GM23338 (cell line): ENCODE data around the gene GRID1. TPM values are rescaled to one million over a fixed set of nuclear protein-coding genes. Genes with fewer than 3 reads are reported as not detected.

ENCODE experiments used
- ATAC-seq: fragments of 200-7000 bp; cut with Tn5 transposase; 3 replicates; pipeline ENCODE4 v1.9.1; 2020
- DNase-seq: peaks from one replicate; pipeline ENCODE4 v3.0.0-alpha.2; 2015; ENCODE audit warnings: low spot score
- H2AFZ ChIP-seq: fragments of 200-600 bp; sonication (generic); 2 replicates; pipeline ENCODE4 v1.8.0; 2016; ENCODE audit warnings: antibody characterized with exemption, mild to moderate bottlenecking, moderate library complexity
- H3F3A ChIP-seq: fragments of 200-600 bp; sonication (generic); replicated peaks from 2 replicates; pipeline ENCODE4 v1.8.0; 2017; ENCODE audit warnings: antibody characterized with exemption, mixed run types, low read depth
- H3K27ac ChIP-seq: fragments of 200-600 bp; sonication (generic); 2 replicates; pipeline ENCODE4 v1.6.1; 2016; ENCODE audit warnings: low read depth
- H3K27me3 ChIP-seq: fragments of 200-600 bp; sonication (generic); 2 replicates; pipeline ENCODE4 v1.8.0; 2016; ENCODE audit warnings: mild to moderate bottlenecking, mixed run types, moderate library complexity; ENCODE audit not compliant: insufficient read depth
- H3K36me3 ChIP-seq: fragments of 200-600 bp; sonication (generic); 2 replicates; pipeline ENCODE4 v1.8.0; 2016; ENCODE audit warnings: mild to moderate bottlenecking; ENCODE audit not compliant: insufficient read depth
- H3K4me1 ChIP-seq: fragments of 200-600 bp; sonication (generic); 2 replicates; pipeline ENCODE4 v1.8.0; 2016; ENCODE audit warnings: mild to moderate bottlenecking, moderate library complexity; ENCODE audit not compliant: insufficient read depth
- H3K4me2 ChIP-seq: fragments of 200-600 bp; sonication (generic); 2 replicates; pipeline ENCODE4 v1.7.1; 2017; ENCODE audit warnings: mixed run types
- H3K4me3 ChIP-seq: fragments of 200-600 bp; sonication (generic); 2 replicates; pipeline ENCODE4 v1.6.1; 2016; ENCODE audit warnings: mixed run types
- H3K79me2 ChIP-seq: fragments of 200-600 bp; sonication (generic); replicated peaks from 2 replicates; pipeline ENCODE4 v1.8.0; 2017; ENCODE audit warnings: mild to moderate bottlenecking; ENCODE audit not compliant: insufficient read depth
- H3K9me2 ChIP-seq: fragments of 200-600 bp; sonication (generic); 2 replicates; pipeline ENCODE4 v1.8.0; 2017; ENCODE audit not compliant: insufficient read depth
- H4K20me1 ChIP-seq: fragments of 200-600 bp; sonication (generic); replicated peaks from 2 replicates; pipeline ENCODE4 v1.8.0; 2017; ENCODE audit warnings: mild to moderate bottlenecking; ENCODE audit not compliant: insufficient read depth
- H3K27ac Mint-ChIP-seq: 2 replicates; pipeline ENCODE4 v1.8.0; 2020; ENCODE audit warnings: inconsistent platforms, mild to moderate bottlenecking, moderate library complexity, mixed read lengths
- H3K27me3 Mint-ChIP-seq: 3 replicates; pipeline ENCODE4 v1.8.0; 2022; ENCODE audit warnings: low read depth, mild to moderate bottlenecking, moderate library complexity, mixed read lengths, inconsistent platforms; ENCODE audit not compliant: insufficient read depth, poor library complexity
- H3K36me3 Mint-ChIP-seq: 3 replicates; pipeline ENCODE4 v1.8.0; 2021; ENCODE audit warnings: low read depth, mild to moderate bottlenecking, inconsistent platforms, moderate library complexity, mixed read lengths
- H3K4me1 Mint-ChIP-seq: 3 replicates; pipeline ENCODE4 v1.8.0; 2020; ENCODE audit warnings: mild to moderate bottlenecking, inconsistent platforms, mixed read lengths
- H3K4me3 Mint-ChIP-seq: 3 replicates; pipeline ENCODE4 v1.8.0; 2021; ENCODE audit warnings: moderate library complexity, mild to moderate bottlenecking, inconsistent platforms, mixed read lengths
- H3K9me3 Mint-ChIP-seq: 3 replicates; pipeline ENCODE4 v1.8.0; 2020; ENCODE audit warnings: moderate library complexity, mild to moderate bottlenecking, inconsistent platforms, mixed read lengths
- CREB1 ChIP-seq: fragments of 250-450 bp; sonication (Bioruptor Pico); IDR thresholded peaks from 2 replicates; pipeline ENCODE4 v1.5.0; 2020; ENCODE audit warnings: low read depth, mild to moderate bottlenecking, moderate library complexity
- ETS1 ChIP-seq: IDR thresholded peaks from 2 replicates; pipeline ENCODE4 v1.6.1; 2016; ENCODE audit warnings: antibody characterized with exemption
- EZH2 ChIP-seq: fragments of 200-600 bp; sonication (generic); IDR thresholded peaks from one replicate; pipeline ENCODE4 v1.8.0; 2017; ENCODE audit warnings: antibody characterized with exemption, mild to moderate bottlenecking, low read depth; ENCODE audit not compliant: unreplicated experiment
- EZH2phosphoT487 ChIP-seq: fragments of 200-600 bp; sonication (generic); IDR thresholded peaks from one replicate; pipeline ENCODE4 v1.8.1; 2018; ENCODE audit warnings: antibody characterized with exemption; ENCODE audit not compliant: unreplicated experiment
- JUNB ChIP-seq: IDR thresholded peaks from one replicate; pipeline ENCODE4 v1.6.1; 2016; ENCODE audit warnings: antibody characterized with exemption; ENCODE audit not compliant: unreplicated experiment
- NANOG ChIP-seq: IDR thresholded peaks from 2 replicates; pipeline ENCODE4 v1.6.1; 2016; ENCODE audit warnings: antibody characterized with exemption, borderline replicate concordance
- POLR2AphosphoS5 ChIP-seq: IDR thresholded peaks from 2 replicates; pipeline ENCODE4 v1.6.1; 2016; ENCODE audit warnings: antibody characterized with exemption, low read depth
- STAT1 ChIP-seq: IDR thresholded peaks from one replicate; pipeline ENCODE4 v1.6.1; 2016; ENCODE audit warnings: antibody characterized with exemption; ENCODE audit not compliant: unreplicated experiment
- ZNF114 ChIP-seq: fragments of 250-450 bp; sonication (Bioruptor Pico); IDR thresholded peaks from 2 replicates; pipeline ENCODE4 v1.5.0; 2020; ENCODE audit warnings: mild to moderate bottlenecking, moderate library complexity
- ZNF331 ChIP-seq: fragments of 250-450 bp; sonication (Bioruptor Pico); IDR thresholded peaks from 2 replicates; pipeline ENCODE4 v1.5.0; 2020; ENCODE audit warnings: low read depth, mild to moderate bottlenecking, moderate library complexity
- ZNF462 ChIP-seq: fragments of 250-450 bp; sonication (Bioruptor Pico); IDR thresholded peaks from 2 replicates; pipeline ENCODE4 v1.5.0; 2020; ENCODE audit warnings: mild to moderate bottlenecking, moderate library complexity
- polyA plus RNA-seq: library from polyadenylated mRNA; unstranded; fragments of >200 nt; fragmentation: Nextera tagmentation; extraction: Ambion mirVana; gene quantifications from 2 replicates; pipeline ENCODE4 v1.2.1, GENCODE V29; 2016
- total RNA-seq: library from RNA; depleted of rRNA; stranded (reverse); fragments of >200 nt; shearing (Covaris generic); gene quantifications from 2 replicates; pipeline ENCODE4 v1.2.3, GENCODE V29; 2014

Gene GRID1
- total and polyA plus RNA-seq, 2 experiments from 2014 or later = 0.14 to 0.15 TPM

DNA sequence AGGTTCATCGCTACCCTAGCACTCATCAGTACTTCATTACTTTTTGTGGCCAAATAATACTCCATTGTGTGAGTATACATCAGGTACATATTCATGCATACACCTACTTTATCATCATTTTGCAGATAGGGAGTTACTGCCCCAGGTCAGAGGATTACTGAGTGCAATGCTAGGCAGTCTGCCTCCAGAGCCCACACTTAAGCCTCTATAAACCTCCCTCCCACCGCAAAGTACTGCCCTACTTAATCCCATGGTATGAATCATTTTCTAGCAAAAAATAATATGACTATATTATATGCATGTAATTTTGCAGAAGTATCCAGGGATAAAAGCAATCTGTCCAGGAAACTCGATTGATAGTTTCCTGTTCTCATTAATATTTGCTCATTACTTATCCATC is 194.3 kb downstream of the GRID1 start (continued):
- TF ChIP-seq ETS1 (no peak), ZNF331 (CRISPR knock-in tag) (no peak), EZH2 (no peak), STAT1 (no peak)

- no peaks in the 10 kb centered on the region for H3K27me3 Mint-ChIP-seq
- H3K4me1 ChIP-seq = no peaks in the 10 kb centered on the region
These were observed 196.1 kb downstream of the GRID1 start for GRCh38 chr10:86170255-86171108.

GRCh38 chr10:86169506-86170254 is 196.9 kb downstream of the GRID1 start:
- Mint-ChIP-seq H3K36me3 (no peaks in the 10 kb centered on the region), H3K27me3 (no peaks in the 10 kb centered on the region), H3K9me3 (no peaks in the 10 kb centered on the region), H3K4me1 (no peaks in the 10 kb centered on the region), H3K27ac (no peak overlapping the region), H3K4me3 (no peak overlapping the region)
- no peaks in the 10 kb centered on the region for H3K4me1 ChIP-seq
- no peaks in the 10 kb centered on the region for H3K36me3 ChIP-seq
- no peaks in the 10 kb centered on the region for H3K79me2 ChIP-seq
- ATAC-seq (no peak), DNase-seq (no peak)
- no peak overlapping the region for H3K4me3 ChIP-seq
- no peaks in the 10 kb centered on the region for H3K27me3 ChIP-seq
- H3K9me2 ChIP-seq = no peaks in the 10 kb centered on the region
- H4K20me1 ChIP-seq = no peaks in the 10 kb centered on the region
- no peaks in the 10 kb centered on the region for H3F3A ChIP-seq
- H3K27ac ChIP-seq = no peak overlapping the region
- H2AFZ ChIP-seq = no peak overlapping the region
- no peak overlapping the region for H3K4me2 ChIP-seq
- TF ChIP-seq ZNF114 (CRISPR knock-in tag) (no peak), STAT1 (no peak), CREB1 (CRISPR knock-in tag) (no peak), ZNF462 (CRISPR knock-in tag) (no peak), NANOG (no peak), EZH2 (no peak), POLR2AphosphoS5 (no peak), EZH2phosphoT487 (no peak)

More at GRCh38 chr10:86170255-86171108, 196.1 kb downstream of the GRID1 start:
- H4K20me1 ChIP-seq = no peaks in the 10 kb centered on the region
- no peak for TF ChIP-seq JUNB
- no peak for TF ChIP-seq ZNF114 (CRISPR knock-in tag)
- no peak for TF ChIP-seq EZH2
- TF ChIP-seq EZH2phosphoT487 = no peak
- TF ChIP-seq CREB1 (CRISPR knock-in tag) = no peak
- H2AFZ ChIP-seq = no peak overlapping the region
- no peaks in the 10 kb centered on the region for H3K4me1 Mint-ChIP-seq
- no peak overlapping the region for H3K27ac Mint-ChIP-seq
- no peak overlapping the region for H3K27ac ChIP-seq
- ATAC-seq (no peak), DNase-seq (no peak)
- no peaks in the 10 kb centered on the region for H3K36me3 Mint-ChIP-seq
- no peaks in the 10 kb centered on the region for H3K9me3 Mint-ChIP-seq
- H3F3A ChIP-seq = no peaks in the 10 kb centered on the region
- H3K27me3 ChIP-seq = no peaks in the 10 kb centered on the region
- H3K4me3 ChIP-seq = no peak overlapping the region
- no peaks in the 10 kb centered on the region for H3K9me2 ChIP-seq
- H3K79me2 ChIP-seq = no peaks in the 10 kb centered on the region
- no peaks in the 10 kb centered on the region for H3K36me3 ChIP-seq
- H3K4me3 Mint-ChIP-seq = no peak overlapping the region
- H3K4me2 ChIP-seq = no peak overlapping the region
